SK-N-MC (cell line): Measurements from ENCODE around the gene RNASEH1.

ENCODE experiments used
- EZH2 ChIP-seq: fragments of 200-600 bp; sonication (generic); IDR thresholded peaks from one replicate; pipeline ENCODE4 v1.6.1; 2017; ENCODE audit warnings: antibody characterized with exemption
- POLR2AphosphoS5 ChIP-seq: IDR thresholded peaks from 2 replicates; pipeline ENCODE4 v1.6.1; 2012; ENCODE audit warnings: mild to moderate bottlenecking, low read depth, low read length, borderline replicate concordance

GRCh38 chr2:3575534-3576262, 17.6 kb upstream of the RNASEH1 start:
- TF ChIP-seq POLR2AphosphoS5 (no peak; the same call in 1 of the 2 replicates), EZH2 (no peak)
